GM13977 (cell line): ENCODE results near the gene NLN.

ENCODE experiments used
- DNase-seq: peaks from one replicate; pipeline ENCODE4 v3.0.0; 2012; ENCODE audit warnings: low spot score
- CTCF ChIP-seq: IDR thresholded peaks from 2 replicates; pipeline ENCODE4 v1.5.1; 2012; ENCODE audit warnings: mild to moderate bottlenecking, control low read depth; ENCODE audit not compliant: insufficient read depth; ENCODE audit errors: extremely low read depth, missing control alignments
- in situ Hi-C: fragments of 300-500 bp; cut with MboI; formaldehyde crosslinking; loops from one replicate; pipeline ENCODE4 v1.12.0; 2022; ENCODE audit warnings: low sequenced_read_pairs, low pct_unique_long_range_greater_than_20kb, mixed read lengths, inconsistent platforms; ENCODE audit not compliant: unreplicated experiment

The NLN gene

DNA sequence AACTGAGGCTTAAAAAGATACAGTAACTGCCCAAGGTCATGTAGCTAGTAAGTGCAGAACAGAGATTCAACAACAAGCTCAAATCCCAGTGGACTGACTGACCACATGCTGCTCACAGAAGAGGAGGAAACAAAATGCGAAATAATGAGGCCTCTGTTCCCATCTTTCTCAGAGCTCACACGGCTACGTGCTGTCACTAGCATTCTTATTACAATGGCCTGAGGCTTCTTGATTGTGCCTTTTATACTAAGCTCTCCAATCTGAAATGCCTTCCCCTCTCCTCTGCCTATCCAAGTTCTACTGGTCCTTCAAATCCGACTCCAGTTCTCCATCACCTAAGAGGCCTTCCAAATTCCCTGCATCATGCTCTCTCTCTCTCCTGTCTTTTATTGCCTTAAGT is 26.1 kb upstream of the NLN start:
- in situ Hi-C loops = no loop called here
- no peak for DNase-seq
- no peak for TF ChIP-seq CTCF

DNA sequence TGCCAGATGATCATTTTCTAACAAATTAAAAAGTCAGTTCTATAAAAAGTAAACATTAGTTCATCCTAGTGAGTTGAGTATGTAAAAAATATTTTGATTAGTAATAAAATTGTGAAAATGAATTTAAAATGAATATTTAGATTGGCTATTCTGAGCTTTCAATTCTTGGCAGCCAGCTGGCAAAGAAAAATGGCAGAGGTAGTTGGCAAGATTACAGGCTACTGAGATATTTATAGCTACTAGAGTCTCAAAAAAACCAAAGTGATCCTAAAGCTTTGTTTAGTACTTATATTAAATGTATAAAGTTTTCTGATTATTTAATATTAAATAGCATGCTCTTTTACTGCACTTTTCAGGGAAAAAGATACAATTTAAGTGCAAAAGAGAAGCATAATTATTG is 25.1 kb upstream of the NLN start:
- in situ Hi-C loops = no loop called here
- DNase-seq = no peak
- TF ChIP-seq CTCF = no peak

GRCh38 chr5:65699338-65699737 is 22.7 kb upstream of the NLN start:
- no peak for TF ChIP-seq CTCF
- in situ Hi-C loops = no loop called here
- DNase-seq = no peak

DNA sequence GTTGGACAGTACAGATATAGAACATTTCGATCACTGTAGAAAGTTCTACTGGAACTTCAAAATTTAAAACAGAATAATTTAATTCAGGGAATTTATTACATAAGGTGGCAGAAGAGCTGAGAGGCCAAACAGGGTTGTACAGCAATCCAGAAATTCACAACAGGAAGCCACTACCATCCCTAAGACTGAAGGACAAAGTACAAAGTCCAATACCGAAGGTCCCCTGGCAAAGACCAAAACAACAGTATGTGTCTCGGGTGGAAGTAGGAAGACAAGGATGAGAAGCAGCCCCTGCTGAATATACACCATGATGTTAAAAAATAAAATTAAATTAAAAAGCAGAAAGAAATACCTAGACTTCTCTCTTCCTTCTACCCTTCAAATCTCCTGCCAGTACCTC is 20.0 kb upstream of the NLN start:
- in situ Hi-C loops = no loop called here
- TF ChIP-seq CTCF = no peak
- DNase-seq = no peak

DNA sequence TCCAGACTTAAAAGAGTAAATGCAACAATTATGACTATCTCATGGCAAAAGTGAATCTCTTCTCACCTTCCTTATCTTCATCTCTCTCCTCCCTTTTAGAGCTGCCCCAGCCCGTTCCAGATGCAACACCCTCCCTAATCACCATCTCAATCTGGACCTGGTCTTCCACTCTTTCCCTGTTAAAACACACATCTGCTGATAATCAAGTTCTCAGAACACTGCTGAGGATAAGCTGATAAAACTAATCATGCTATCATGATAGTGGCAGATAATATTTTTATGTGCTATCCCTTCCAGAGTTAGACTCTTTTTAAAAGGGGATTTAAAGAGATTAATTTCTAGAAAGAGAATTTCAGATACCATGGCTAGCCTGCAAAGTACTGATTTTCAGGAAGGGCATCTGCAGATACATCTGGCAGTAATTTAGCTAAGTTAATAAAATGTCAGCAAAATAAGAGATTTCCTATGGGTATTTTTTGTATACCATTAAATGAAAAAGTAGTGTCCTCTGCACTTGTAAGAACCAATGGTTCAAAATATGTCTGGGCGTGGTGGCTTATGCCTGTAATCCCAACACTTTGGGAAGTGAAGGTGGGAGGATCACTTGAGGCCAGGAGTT is 17.3 kb upstream of the NLN start:
- in situ Hi-C loops = no loop called here
- DNase-seq = no peak
- no peak for TF ChIP-seq CTCF

DNA sequence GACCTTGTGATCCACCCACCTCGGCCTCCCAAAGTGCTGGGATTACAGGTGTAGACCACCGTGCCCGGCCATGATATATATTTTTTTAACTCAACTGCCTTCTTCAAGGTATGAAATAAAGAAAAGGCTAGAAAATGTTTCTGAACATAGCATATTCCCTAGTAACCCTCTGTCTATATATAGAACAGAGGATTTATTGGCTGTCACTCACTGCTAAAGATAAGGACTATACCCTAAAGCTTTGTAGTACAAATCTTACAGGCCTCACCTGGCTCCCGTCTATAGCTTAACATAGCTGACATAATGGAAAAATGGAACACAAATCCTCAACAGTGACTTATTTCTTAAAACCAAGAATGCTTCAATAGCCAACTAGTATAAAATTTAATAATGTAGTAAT is 14.3 kb upstream of the NLN start:
- no peak for DNase-seq

More for the DNA sequence above, 14.3 kb upstream of the NLN start:
- no peak for TF ChIP-seq CTCF
- in situ Hi-C loops = no loop called here
